ENCODE measurements around the gene UBE3A.

DNA sequence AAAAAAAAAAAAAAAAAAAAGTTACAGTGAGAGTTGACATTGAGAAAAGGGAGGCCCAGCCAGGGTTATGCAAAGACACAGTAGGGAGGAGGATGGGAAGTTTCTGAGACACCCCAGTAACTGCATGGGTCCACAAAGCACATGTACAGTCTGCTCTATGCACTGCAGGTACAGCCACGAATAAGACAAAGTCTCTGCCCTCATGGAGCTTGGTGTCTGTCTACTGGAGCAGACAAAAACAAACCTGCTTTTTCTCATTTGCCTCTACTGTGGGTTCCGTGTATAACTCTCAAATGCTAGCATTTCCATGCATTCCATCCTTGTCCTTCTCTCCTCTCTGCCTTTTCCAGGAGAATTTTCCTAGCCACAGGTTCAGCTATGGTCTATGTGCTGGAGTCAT, 107.4 kb downstream of the UBE3A start:
- TF ChIP-seq, protein P1, sequence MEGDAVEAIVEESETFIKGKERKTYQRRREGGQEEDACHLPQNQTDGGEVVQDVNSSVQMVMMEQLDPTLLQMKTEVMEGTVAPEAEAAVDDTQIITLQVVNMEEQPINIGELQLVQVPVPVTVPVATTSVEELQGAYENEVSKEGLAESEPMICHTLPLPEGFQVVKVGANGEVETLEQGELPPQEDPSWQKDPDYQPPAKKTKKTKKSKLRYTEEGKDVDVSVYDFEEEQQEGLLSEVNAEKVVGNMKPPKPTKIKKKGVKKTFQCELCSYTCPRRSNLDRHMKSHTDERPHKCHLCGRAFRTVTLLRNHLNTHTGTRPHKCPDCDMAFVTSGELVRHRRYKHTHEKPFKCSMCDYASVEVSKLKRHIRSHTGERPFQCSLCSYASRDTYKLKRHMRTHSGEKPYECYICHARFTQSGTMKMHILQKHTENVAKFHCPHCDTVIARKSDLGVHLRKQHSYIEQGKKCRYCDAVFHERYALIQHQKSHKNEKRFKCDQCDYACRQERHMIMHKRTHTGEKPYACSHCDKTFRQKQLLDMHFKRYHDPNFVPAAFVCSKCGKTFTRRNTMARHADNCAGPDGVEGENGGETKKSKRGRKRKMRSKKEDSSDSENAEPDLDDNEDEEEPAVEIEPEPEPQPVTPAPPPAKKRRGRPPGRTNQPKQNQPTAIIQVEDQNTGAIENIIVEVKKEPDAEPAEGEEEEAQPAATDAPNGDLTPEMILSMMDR (IDR thresholded peaks at IDR 0.05), result no peak
- no peak for TF ChIP-seq EZH2phosphoT487 (IDR thresholded peaks at IDR 0.05; ENCODE audit: borderline replicate concordance, low read depth)
- no peak for TF ChIP-seq EP300 (IDR thresholded peaks at IDR 0.05; ENCODE audit: borderline replicate concordance in 1 of 2, low read depth in 1 of 2, low read length in 1 of 2)
- TF ChIP-seq TAF1 (IDR thresholded peaks at IDR 0.05; ENCODE audit: borderline replicate concordance, low read depth, low read length), result no peak
- TF ChIP-seq TEAD4 (IDR thresholded peaks at IDR 0.05; ENCODE audit: borderline replicate concordance, insufficient read depth), result no peak
- no peak for TF ChIP-seq RXRA (IDR thresholded peaks at IDR 0.05; ENCODE audit: borderline replicate concordance, low read depth)
- no peak for TF ChIP-seq RFX5 (IDR thresholded peaks at IDR 0.05; ENCODE audit: low read length)
- no peak for TF ChIP-seq NRF1 (IDR thresholded peaks at IDR 0.05; ENCODE audit: low read depth, low read length)
- no peak for TF ChIP-seq POLR2AphosphoS5 (IDR thresholded peaks at IDR 0.05; ENCODE audit: low read depth, low read length)
- TF ChIP-seq CHD2 (IDR thresholded peaks at IDR 0.05; ENCODE audit: low read length, partially characterized antibody), result no peak
- TF ChIP-seq FOXJ3 (CRISPR knock-in tag; IDR thresholded peaks at IDR 0.05), result no peak
- no peak for TF ChIP-seq FOXM1 (IDR thresholded peaks at IDR 0.05; ENCODE audit: low read depth)
- no peak for TF ChIP-seq JUND (IDR thresholded peaks at IDR 0.05)
- no peak for TF ChIP-seq RAD21 (IDR thresholded peaks at IDR 0.05; ENCODE audit: low read length)

Measured in SK-N-SH (cell line).